ENCODE results near the gene BAG1.

BAG1 gene

GRCh38 chr9:33264473-33265177, at the start of gene BAG1, which contains the start of gene CHMP5:
Gene BAG1, minus strand, starts transcription at chr9:33264708.
Gene CHMP5, plus strand, starts transcription at chr9:33265049. Its CDS starts 30 bp downstream, at chr9:33265079.
- no peaks in the 10 kb centered on the region for H3K9me3 Mint-ChIP-seq
- H3K27ac Mint-ChIP-seq, result peak within 1 kb of the TSS; percentile 98 to 99
- H3K27me3 Mint-ChIP-seq, result no peaks in the 10 kb centered on the region
- peak; percentile 89 for ATAC-seq
- peak within 1 kb of the TSS; percentile 87 to 95 for H3K4me3 Mint-ChIP-seq
- peak; percentile 99 for DNase-seq
- peaks cover 59% of the 10 kb centered on the region for H3K4me1 Mint-ChIP-seq

DNA sequence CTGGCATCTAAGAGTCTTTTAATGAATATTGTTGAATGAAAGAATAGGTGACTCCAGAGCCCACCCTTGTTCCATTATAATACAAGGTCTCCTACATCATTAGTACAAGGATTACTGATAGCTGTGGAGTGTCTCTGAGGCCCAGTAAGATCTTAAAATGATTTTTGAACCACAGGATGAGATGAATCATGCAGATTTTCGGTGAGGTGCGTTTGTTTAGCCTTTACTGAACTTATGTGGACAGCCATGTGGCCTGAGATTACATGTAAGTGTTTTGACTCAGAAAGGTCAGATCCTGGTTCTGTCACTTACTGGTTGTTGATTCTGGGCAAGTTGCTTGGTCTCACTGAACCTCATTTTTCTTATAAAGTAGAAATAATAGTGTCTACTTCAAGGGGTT, 47.4 kb upstream of the BAG1 start:
- H3K9me3 Mint-ChIP-seq, result no peaks in the 10 kb centered on the region
- H3K4me3 Mint-ChIP-seq, result no peak overlapping the region
- H3K4me1 Mint-ChIP-seq, result no peaks in the 10 kb centered on the region
- no peaks in the 10 kb centered on the region for H3K27me3 Mint-ChIP-seq
- H3K27ac Mint-ChIP-seq, result no peak overlapping the region
- DNase-seq, result no peak
- peak; percentile 48 for ATAC-seq

DNA sequence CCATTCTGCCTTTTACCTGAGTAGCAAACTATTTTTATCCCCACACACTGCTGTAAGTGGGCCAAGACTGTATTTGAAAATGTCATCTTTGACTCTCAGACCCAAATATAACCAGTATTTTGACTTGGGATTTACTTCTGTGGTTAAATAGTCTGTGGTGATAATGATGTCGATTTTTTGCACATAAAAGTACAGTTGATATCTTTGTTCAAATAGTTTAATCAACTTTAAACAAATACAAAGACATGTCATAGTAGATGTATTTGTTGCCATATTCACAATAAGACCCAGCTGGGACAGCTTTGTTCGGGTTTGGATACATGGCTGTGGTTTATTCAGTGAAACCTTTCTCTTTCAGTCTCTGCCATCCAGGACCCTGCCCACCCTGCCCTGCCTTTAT, 46.2 kb upstream of the BAG1 start:
- Mint-ChIP-seq H3K4me3 (no peak overlapping the region), H3K27me3 (no peaks in the 10 kb centered on the region), H3K4me1 (no peaks in the 10 kb centered on the region), H3K9me3 (no peaks in the 10 kb centered on the region), H3K27ac (no peak overlapping the region)
- DNase-seq (no peak), ATAC-seq (no peak)

- DNase-seq (no peak), ATAC-seq (no peak)
- Mint-ChIP-seq H3K4me3 (no peak overlapping the region), H3K27ac (no peak overlapping the region), H3K27me3 (no peaks in the 10 kb centered on the region), H3K4me1 (no peaks in the 10 kb centered on the region), H3K9me3 (no peaks in the 10 kb centered on the region)
Measured at GRCh38 chr9:33309903-33310302, 45.4 kb upstream of the BAG1 start.

- no peaks in the 10 kb centered on the region for H3K9me3 Mint-ChIP-seq
- H3K27me3 Mint-ChIP-seq, result no peaks in the 10 kb centered on the region
- ATAC-seq (no peak), DNase-seq (no peak)
- no peaks in the 10 kb centered on the region for H3K4me1 Mint-ChIP-seq
- H3K27ac Mint-ChIP-seq, result no peak overlapping the region
- H3K4me3 Mint-ChIP-seq, result no peak overlapping the region
Measured at GRCh38 chr9:33307067-33307466, 42.6 kb upstream of the BAG1 start.

GRCh38 chr9:33306037-33306436, 41.5 kb upstream of the BAG1 start:
- Mint-ChIP-seq H3K4me1 (peaks cover 1% of the 10 kb centered on the region), H3K27me3 (no peaks in the 10 kb centered on the region), H3K9me3 (no peaks in the 10 kb centered on the region), H3K27ac (no peak overlapping the region), H3K4me3 (no peak overlapping the region)
- ATAC-seq (peak; percentile 97), DNase-seq (peak in 1 of 2 donors; percentile 44)

DNA sequence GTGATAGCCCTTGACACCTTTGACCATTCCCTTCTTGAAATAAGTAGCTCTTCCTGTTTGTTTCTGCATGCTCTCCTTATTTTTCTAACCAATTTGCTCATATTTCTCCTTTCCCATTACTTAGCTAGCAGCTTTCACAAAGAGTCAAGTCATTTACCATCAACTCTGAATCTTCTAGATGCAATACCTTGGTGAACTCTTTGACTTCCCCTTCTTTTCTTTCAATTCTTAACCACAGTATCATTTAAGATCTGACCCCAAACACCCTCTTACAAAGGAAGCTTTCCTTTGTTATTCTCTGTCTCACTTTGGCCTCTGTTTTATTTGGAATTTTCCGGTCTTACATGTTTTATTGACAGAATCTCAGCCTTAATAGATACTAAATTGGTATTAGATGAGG, 39.9 kb upstream of the BAG1 start:
- DNase-seq, result no peak
- ATAC-seq, result no peak
- no peak overlapping the region for H3K27ac Mint-ChIP-seq

DNA sequence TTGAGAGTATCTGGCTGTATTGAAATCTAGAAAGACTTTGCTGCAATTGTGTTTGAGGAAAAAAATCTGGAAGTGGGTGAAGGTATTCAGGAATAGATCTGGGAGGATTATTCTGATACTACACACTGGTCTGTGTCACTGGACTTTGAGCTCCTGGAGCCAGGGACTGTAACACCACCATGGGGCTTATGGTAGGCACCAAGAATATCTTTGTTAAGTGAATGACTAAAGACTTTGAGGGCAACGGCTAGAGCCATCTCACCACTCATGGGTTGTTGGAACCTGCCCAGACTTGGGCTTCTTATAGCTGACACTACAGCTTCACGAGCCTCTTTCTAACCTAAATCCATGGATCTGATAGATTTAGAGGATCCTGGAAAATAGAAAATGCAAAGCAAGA, 36.0 kb upstream of the BAG1 start:
- peaks cover 46% of the 10 kb centered on the region for H3K4me1 Mint-ChIP-seq
- DNase-seq (no peak), ATAC-seq (no peak)
- H3K27me3 Mint-ChIP-seq, result no peaks in the 10 kb centered on the region
- H3K4me3 Mint-ChIP-seq, result no peak overlapping the region
- H3K9me3 Mint-ChIP-seq, result no peaks in the 10 kb centered on the region
- H3K27ac Mint-ChIP-seq, result no peak overlapping the region

More for the DNA sequence above, 39.9 kb upstream of the BAG1 start:
- no peak overlapping the region for H3K4me3 Mint-ChIP-seq
- no peaks in the 10 kb centered on the region for H3K9me3 Mint-ChIP-seq
- H3K27me3 Mint-ChIP-seq, result no peaks in the 10 kb centered on the region
- peaks cover 8% of the 10 kb centered on the region for H3K4me1 Mint-ChIP-seq

DNA sequence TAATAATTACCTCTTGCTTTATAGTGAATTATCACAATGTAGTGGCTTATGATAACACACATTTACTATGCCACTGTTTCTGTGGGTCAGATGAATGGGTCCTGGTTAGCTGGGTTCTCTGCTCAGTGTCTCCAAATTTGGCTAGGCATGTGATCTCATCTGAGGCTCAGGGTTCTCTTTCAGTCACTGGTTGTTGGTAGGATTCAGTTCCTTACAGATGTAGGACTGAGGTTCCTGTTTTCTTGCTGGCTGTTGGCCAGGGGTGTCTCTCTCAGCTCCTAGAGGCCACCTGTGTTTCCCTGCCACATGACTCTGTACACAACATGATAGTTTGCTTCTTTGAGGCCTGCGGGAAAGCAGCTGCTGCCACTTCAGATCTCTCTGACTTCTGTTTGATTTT, 32.9 kb upstream of the BAG1 start:
- ATAC-seq (peak; percentile 78), DNase-seq (peak in 1 of 2 donors; percentile 33)
- peaks cover 0 to 5% of the 10 kb centered on the region in 2 donors for H3K9me3 Mint-ChIP-seq
- peak overlapping the region; percentile 92 to 95 for H3K27ac Mint-ChIP-seq
- H3K4me3 Mint-ChIP-seq, result peak overlapping the region; percentile 56 to 66
- H3K27me3 Mint-ChIP-seq, result no peaks in the 10 kb centered on the region
- peaks cover 73% of the 10 kb centered on the region for H3K4me1 Mint-ChIP-seq

DNA sequence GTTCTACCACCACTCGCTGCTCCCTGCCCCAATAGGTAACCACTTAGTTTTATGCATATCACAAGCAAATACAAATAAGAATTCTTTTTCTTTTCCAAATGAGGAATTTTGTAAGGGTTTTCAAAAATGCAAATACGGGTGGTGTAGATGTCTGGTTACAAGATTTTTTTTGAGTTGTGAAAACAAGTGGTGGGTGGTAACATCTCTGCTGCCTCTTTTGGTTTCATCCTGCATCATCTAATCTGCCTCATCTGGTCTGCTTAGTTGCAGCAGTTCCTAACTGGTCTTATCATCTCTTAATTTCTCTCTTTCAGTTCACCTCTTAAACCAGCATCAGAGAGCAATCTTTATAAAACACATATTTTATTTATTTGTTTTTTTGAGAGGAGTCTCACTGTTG, 31.1 kb upstream of the BAG1 start:
- H3K27me3 Mint-ChIP-seq, result no peaks in the 10 kb centered on the region
- peak overlapping the region; percentile 84 to 89 for H3K27ac Mint-ChIP-seq
- peaks cover 0 to 9% of the 10 kb centered on the region in 2 donors for H3K9me3 Mint-ChIP-seq
- H3K4me3 Mint-ChIP-seq, result peak overlapping the region; percentile 42 to 63
- no peak for DNase-seq
- H3K4me1 Mint-ChIP-seq, result peaks cover 81% of the 10 kb centered on the region
- peak; percentile 50 for ATAC-seq

DNA sequence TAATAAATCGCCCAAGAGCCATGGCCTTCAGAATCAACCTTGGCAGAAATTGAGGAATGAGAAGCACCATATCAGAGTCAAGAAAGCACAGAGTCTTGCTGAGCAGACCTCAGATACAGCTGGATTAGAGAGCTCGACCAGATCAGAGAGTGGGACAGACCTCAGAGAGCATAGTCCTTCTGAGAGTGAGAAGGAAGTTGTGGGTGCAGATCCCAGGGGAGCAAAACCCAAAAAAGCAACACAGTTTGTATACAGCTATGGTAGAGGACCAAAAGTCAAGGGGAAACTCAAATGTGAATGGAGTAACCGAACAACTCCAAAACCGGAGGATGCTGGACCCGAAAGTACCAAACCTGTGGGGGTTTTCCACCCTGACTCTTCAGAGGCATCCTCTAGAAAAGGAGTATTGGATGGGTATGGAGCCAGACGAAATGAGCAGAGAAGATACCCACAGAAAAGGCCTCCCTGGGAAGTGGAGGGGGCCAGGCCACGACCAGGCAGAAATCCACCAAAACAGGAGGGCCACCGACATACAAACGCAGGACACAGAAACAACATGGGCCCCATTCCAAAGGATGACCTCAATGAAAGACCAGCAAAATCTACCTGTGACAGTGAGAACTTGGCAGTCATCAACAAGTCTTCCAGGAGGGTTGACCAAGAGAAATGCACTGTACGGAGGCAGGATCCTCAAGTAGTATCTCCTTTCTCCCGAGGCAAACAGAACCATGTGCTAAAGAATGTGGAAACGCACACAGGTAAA, 30.3 kb upstream of the BAG1 start:
- no peak for ATAC-seq
- Mint-ChIP-seq H3K4me1 (peaks cover 81% of the 10 kb centered on the region), H3K27me3 (no peaks in the 10 kb centered on the region), H3K27ac (peak overlapping the region; percentile 92), H3K4me3 (peak overlapping the region; percentile 47 to 51), H3K9me3 (peaks cover 0 to 9% of the 10 kb centered on the region in 2 donors)
- DNase-seq, result no peak

DNA sequence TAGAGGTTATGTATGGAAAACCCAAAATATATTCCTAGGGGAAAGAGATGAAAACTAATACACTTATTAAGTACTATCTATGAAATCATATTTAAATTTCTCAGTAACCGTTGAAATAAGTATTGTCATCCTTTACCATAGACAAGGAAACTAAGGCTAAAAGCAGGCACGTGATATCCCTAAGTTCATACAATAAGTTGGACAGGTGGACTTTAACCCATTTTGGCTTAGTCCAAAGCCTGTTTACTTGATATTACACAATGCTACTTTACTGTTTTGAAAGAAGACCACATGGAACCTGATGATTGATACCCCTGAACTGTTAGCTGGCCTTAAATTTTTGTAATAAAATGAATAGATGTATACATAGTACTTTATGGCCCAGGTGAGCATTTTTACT, 29.3 kb upstream of the BAG1 start:
- H3K9me3 Mint-ChIP-seq, result peaks cover 0 to 9% of the 10 kb centered on the region in 2 donors
- H3K4me3 Mint-ChIP-seq, result no peak overlapping the region
- H3K27ac Mint-ChIP-seq, result no peak overlapping the region
- ATAC-seq (no peak), DNase-seq (no peak)
- H3K4me1 Mint-ChIP-seq, result peaks cover 79% of the 10 kb centered on the region
- H3K27me3 Mint-ChIP-seq, result no peaks in the 10 kb centered on the region

DNA sequence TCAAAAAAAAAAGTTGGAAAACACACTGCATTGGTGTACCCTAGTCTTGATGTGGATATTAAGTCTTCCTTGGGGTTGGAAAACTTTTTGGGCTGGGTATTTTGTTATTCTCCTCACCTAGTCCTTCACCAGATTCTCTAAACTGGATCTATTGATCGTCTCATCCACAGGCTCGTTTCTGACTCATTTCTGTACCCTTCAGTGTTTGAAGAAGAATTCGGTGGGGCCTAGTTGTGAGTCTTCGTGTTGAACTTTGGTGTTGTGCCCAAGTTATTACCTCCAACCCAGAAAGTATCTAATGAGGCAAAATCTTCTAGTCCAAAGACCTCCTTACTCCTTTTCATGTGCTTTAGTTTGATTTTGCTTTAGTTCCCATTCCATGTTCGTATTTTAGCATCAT, 27.4 kb upstream of the BAG1 start:
- ATAC-seq, result no peak
- Mint-ChIP-seq H3K9me3 (peaks cover 0 to 9% of the 10 kb centered on the region in 2 donors), H3K27ac (peak overlapping the region; percentile 89 to 100), H3K27me3 (no peaks in the 10 kb centered on the region), H3K4me3 (peak overlapping the region; percentile 88 to 90), H3K4me1 (peaks cover 77% of the 10 kb centered on the region)
- no peak for DNase-seq

GRCh38 chr9:33291031-33291397, 26.5 kb upstream of the BAG1 start:
- Mint-ChIP-seq H3K9me3 (peaks cover 0 to 9% of the 10 kb centered on the region in 2 donors), H3K27ac (peak overlapping the region; percentile 100), H3K4me1 (peaks cover 69% of the 10 kb centered on the region), H3K27me3 (no peaks in the 10 kb centered on the region), H3K4me3 (peak overlapping the region; percentile 88 to 90)
- no peak for ATAC-seq
- DNase-seq, result no peak

GRCh38 chr9:33290247-33291030, 25.9 kb upstream of the BAG1 start, which contains the start of gene NFX1:
Gene NFX1, plus strand, starts transcription at chr9:33290516. Its CDS starts 57 bp downstream, at chr9:33290573.
- Mint-ChIP-seq H3K4me1 (peaks cover 63% of the 10 kb centered on the region), H3K4me3 (peak within 1 kb of the TSS; percentile 88 to 90), H3K9me3 (peaks cover 0 to 9% of the 10 kb centered on the region in 2 donors), H3K27ac (peak within 1 kb of the TSS; percentile 100), H3K27me3 (no peaks in the 10 kb centered on the region)
- DNase-seq (peak; percentile 98 to 100), ATAC-seq (peak; percentile 94)
